ENCODE measurements around the gene FXR1.

FXR1 gene

GRCh38 chr3:180973543-180973942 lies 61.1 kb downstream of the FXR1 start:
- Histone ChIP-seq H3K36me3 (ENCODE audit: low read depth) (peaks cover 79% of the 10 kb centered on the region), H3K27me3 (ENCODE audit: insufficient read depth, poor library complexity, severe bottlenecking) (no peaks in the 10 kb centered on the region)
- no peak for ATAC-seq (ENCODE audit: low read depth)

GRCh38 chr3:180974286-180974685 lies 61.8 kb downstream of the FXR1 start:
- no peak for ATAC-seq (ENCODE audit: low read depth)
- no peak for TF ChIP-seq CTCF (IDR thresholded peaks at IDR 0.05; ENCODE audit: poor library complexity, severe bottlenecking)
- Histone ChIP-seq H3K27ac (ENCODE audit: poor library complexity, severe bottlenecking) (no peak overlapping the region), H3K36me3 (ENCODE audit: low read depth) (peaks cover 79% of the 10 kb centered on the region), H3K9me3 (ENCODE audit: severe bottlenecking) (no peaks in the 10 kb centered on the region), H3K27me3 (ENCODE audit: insufficient read depth, poor library complexity, severe bottlenecking) (no peaks in the 10 kb centered on the region), H3K4me3 (ENCODE audit: severe bottlenecking) (no peak overlapping the region), H3K4me1 (ENCODE audit: insufficient read depth, poor library complexity, severe bottlenecking) (no peaks in the 10 kb centered on the region)
- no peak for DNase-seq (ENCODE audit: low spot score)

More at GRCh38 chr3:180973543-180973942, 61.1 kb downstream of the FXR1 start:
- Histone ChIP-seq H3K4me3 (ENCODE audit: severe bottlenecking) (no peak overlapping the region), H3K27ac (ENCODE audit: poor library complexity, severe bottlenecking) (no peak overlapping the region), H3K9me3 (ENCODE audit: severe bottlenecking) (no peaks in the 10 kb centered on the region), H3K4me1 (ENCODE audit: insufficient read depth, poor library complexity, severe bottlenecking) (no peaks in the 10 kb centered on the region)
- TF ChIP-seq CTCF (IDR thresholded peaks at IDR 0.05; ENCODE audit: poor library complexity, severe bottlenecking) = no peak
- DNase-seq (ENCODE audit: low spot score) = no peak

GRCh38 chr3:180977498-180977897 lies 65.0 kb downstream of the FXR1 start:
- no peak overlapping the region for H3K27ac ChIP-seq (ENCODE audit: poor library complexity, severe bottlenecking)
- ATAC-seq (ENCODE audit: low read depth) = no peak
- no peaks in the 10 kb centered on the region for H3K27me3 ChIP-seq (ENCODE audit: insufficient read depth, poor library complexity, severe bottlenecking)
- no peaks in the 10 kb centered on the region for H3K4me1 ChIP-seq (ENCODE audit: insufficient read depth, poor library complexity, severe bottlenecking)
- TF ChIP-seq CTCF (IDR thresholded peaks at IDR 0.05; ENCODE audit: poor library complexity, severe bottlenecking) = no peak
- no peak for DNase-seq (ENCODE audit: low spot score)
- H3K4me3 ChIP-seq (ENCODE audit: severe bottlenecking) = no peak overlapping the region
- H3K36me3 ChIP-seq (ENCODE audit: low read depth) = peaks cover 71% of the 10 kb centered on the region
- no peaks in the 10 kb centered on the region for H3K9me3 ChIP-seq (ENCODE audit: severe bottlenecking)

- no peak for TF ChIP-seq CTCF (IDR thresholded peaks at IDR 0.05; ENCODE audit: poor library complexity, severe bottlenecking)
- no peaks in the 10 kb centered on the region for H3K9me3 ChIP-seq (ENCODE audit: severe bottlenecking)
- no peak overlapping the region for H3K27ac ChIP-seq (ENCODE audit: poor library complexity, severe bottlenecking)
- no peaks in the 10 kb centered on the region for H3K27me3 ChIP-seq (ENCODE audit: insufficient read depth, poor library complexity, severe bottlenecking)
- no peak overlapping the region for H3K4me3 ChIP-seq (ENCODE audit: severe bottlenecking)
- DNase-seq (ENCODE audit: low spot score) (no peak), ATAC-seq (ENCODE audit: low read depth) (no peak)
- H3K4me1 ChIP-seq (ENCODE audit: insufficient read depth, poor library complexity, severe bottlenecking) = no peaks in the 10 kb centered on the region
- H3K36me3 ChIP-seq (ENCODE audit: low read depth) = peaks cover 89% of the 10 kb centered on the region
Observed at GRCh38 chr3:180979961-180980360, 67.5 kb downstream of the FXR1 start.

GRCh38 chr3:180980611-180981010 lies 68.1 kb downstream of the FXR1 start:
- ATAC-seq (ENCODE audit: low read depth) (no peak), DNase-seq (ENCODE audit: low spot score) (no peak)
- H3K27me3 ChIP-seq (ENCODE audit: insufficient read depth, poor library complexity, severe bottlenecking) = no peaks in the 10 kb centered on the region
- H3K4me1 ChIP-seq (ENCODE audit: insufficient read depth, poor library complexity, severe bottlenecking) = no peaks in the 10 kb centered on the region
- no peak overlapping the region for H3K4me3 ChIP-seq (ENCODE audit: severe bottlenecking)
- H3K9me3 ChIP-seq (ENCODE audit: severe bottlenecking) = no peaks in the 10 kb centered on the region
- H3K36me3 ChIP-seq (ENCODE audit: low read depth) = peaks cover 89% of the 10 kb centered on the region
- no peak overlapping the region for H3K27ac ChIP-seq (ENCODE audit: poor library complexity, severe bottlenecking)
- no peak for TF ChIP-seq CTCF (IDR thresholded peaks at IDR 0.05; ENCODE audit: poor library complexity, severe bottlenecking)
